ENCODE measurements around the gene ELOVL5. TPM values are rescaled to one million over a fixed set of nuclear protein-coding genes. Genes with fewer than 3 reads are reported as not detected.
"Not testable (repeated sequence)": the region's sequence is repeated elsewhere in the genome, so short reads cannot be mapped to it uniquely, and the experiment has no call there.

The ELOVL5 gene
- total RNA-seq = 78.0 and 118 TPM in 2 replicates

- peak within 1 kb of the TSS; percentile 84 for H3K4me3 ChIP-seq (ENCODE audit: low read depth, low read length)
- TF ChIP-seq CTCF (IDR thresholded peaks at IDR 0.05; ENCODE audit: insufficient read depth, low read depth, low read length) = no peak
- peak; percentile 100 for DNase-seq (ENCODE audit: low read depth)
Measured at GRCh38 chr6:53348371-53349208, at the start of gene ELOVL5. Gene ELOVL5, minus strand, starts transcription at chr6:53348950. Its CDS starts 53,251 bp downstream, at chr6:53295699.

- no peak overlapping the region for H3K4me3 ChIP-seq (ENCODE audit: low read depth, low read length)
- no peak for DNase-seq (ENCODE audit: low read depth)
- TF ChIP-seq CTCF (IDR thresholded peaks at IDR 0.05; ENCODE audit: insufficient read depth, low read depth, low read length) = no peak
Measured at GRCh38 chr6:53397283-53397682, 48.5 kb upstream of the ELOVL5 start.

GRCh38 chr6:53395986-53396385, 47.2 kb upstream of the ELOVL5 start:
- DNase-seq (ENCODE audit: low read depth) = no peak
- H3K4me3 ChIP-seq (ENCODE audit: low read depth, low read length) = no peak overlapping the region
- TF ChIP-seq CTCF (IDR thresholded peaks at IDR 0.05; ENCODE audit: insufficient read depth, low read depth, low read length) = no peak

GRCh38 chr6:53394704-53395103, 46.0 kb upstream of the ELOVL5 start:
- DNase-seq (ENCODE audit: low read depth) = no peak
- TF ChIP-seq CTCF (IDR thresholded peaks at IDR 0.05; ENCODE audit: insufficient read depth, low read depth, low read length) = no peak
- H3K4me3 ChIP-seq (ENCODE audit: low read depth, low read length) = no peak overlapping the region

GRCh38 chr6:53391170-53391569, 42.4 kb upstream of the ELOVL5 start:
- H3K4me3 ChIP-seq (ENCODE audit: low read depth, low read length) = no peak overlapping the region
- DNase-seq (ENCODE audit: low read depth) = no peak
- TF ChIP-seq CTCF (IDR thresholded peaks at IDR 0.05; ENCODE audit: insufficient read depth, low read depth, low read length) = no peak

GRCh38 chr6:53390010-53390409, 41.3 kb upstream of the ELOVL5 start:
- no peak for TF ChIP-seq CTCF (IDR thresholded peaks at IDR 0.05; ENCODE audit: insufficient read depth, low read depth, low read length)

GRCh38 chr6:53388615-53389014, 39.9 kb upstream of the ELOVL5 start:
- H3K4me3 ChIP-seq (ENCODE audit: low read depth, low read length); DNase-seq (ENCODE audit: low read depth): not testable (repeated sequence)

More at GRCh38 chr6:53390010-53390409, 41.3 kb upstream of the ELOVL5 start:
- no peak overlapping the region for H3K4me3 ChIP-seq (ENCODE audit: low read depth, low read length)
- no peak for DNase-seq (ENCODE audit: low read depth)
